Forelimb muscle (tissue), 1 donor: Measurements from ENCODE around the gene TAF4. TPM values are rescaled to one million over a fixed set of nuclear protein-coding genes. Genes with fewer than 3 reads are reported as not detected.
"Not testable (repeated sequence)": the region's sequence is repeated elsewhere in the genome, so short reads cannot be mapped to it uniquely, and the experiment has no call there.

Experiments
- DNase-seq: peaks from one replicate; pipeline ENCODE4 v3.0.0-alpha.2; 2013; ENCODE audit warnings: low read depth
- polyA plus RNA-seq: library from polyadenylated mRNA; unstranded; fragments of 120-200 nt; gene quantifications from one replicate; pipeline ENCODE4 v1.2.1, GENCODE V29; 2013; ENCODE audit not compliant: insufficient read length

The TAF4 gene
- polyA plus RNA-seq, 1 donor = 13.5 TPM

DNA sequence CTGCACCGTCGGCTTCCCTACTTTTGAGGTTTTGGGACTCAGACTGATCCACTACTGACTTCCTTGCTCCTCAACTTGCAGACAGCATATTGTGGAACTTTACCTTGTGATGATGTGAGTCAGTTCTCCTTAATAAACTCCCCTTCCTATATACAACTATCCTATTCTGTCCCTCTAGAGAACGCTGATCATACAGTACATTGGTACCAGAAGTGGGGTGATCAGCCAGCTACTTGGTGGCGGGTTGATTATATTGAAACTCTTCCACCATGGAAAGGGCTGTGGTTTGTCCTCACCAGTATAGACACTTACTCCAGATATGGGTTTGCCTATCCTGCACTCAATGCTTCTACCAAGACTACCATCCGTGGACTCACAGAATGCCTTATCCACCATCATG lies 7.6 kb upstream of the TAF4 start:
- DNase-seq = no peak

DNA sequence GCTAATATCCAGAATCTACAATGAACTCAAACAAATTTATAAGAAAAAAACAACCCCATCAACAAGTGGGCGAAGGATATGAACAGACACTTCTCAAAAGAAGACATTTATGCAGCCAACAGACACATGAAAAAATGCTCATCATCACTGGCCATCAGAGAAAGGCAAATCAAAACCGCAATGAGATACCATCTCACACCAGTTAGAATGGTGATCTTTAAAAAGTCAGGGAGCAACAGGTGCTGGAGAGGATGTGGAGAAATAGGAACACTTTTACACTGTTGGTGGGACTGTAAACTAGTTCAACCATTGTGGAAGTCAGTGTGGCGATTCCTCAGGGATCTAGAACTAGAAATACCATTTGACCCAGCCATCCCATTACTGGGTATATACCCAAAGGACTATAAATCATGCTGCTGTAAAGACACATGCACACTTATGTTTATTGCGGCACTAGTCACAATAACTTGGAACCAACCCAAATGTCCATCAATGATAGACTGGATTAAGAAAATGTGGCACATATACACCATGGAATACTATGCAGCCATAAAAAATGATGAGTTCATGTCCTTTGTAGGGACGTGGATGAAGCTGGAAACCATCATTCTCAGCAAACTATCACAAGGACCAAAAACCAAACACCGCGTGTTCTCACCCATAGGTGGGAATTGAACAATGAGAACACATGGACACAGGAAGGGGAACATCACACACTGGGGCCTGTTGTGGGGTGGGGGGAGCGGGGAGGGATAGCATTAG lies 6.2 kb upstream of the TAF4 start:
- DNase-seq = not testable (repeated sequence)

DNA sequence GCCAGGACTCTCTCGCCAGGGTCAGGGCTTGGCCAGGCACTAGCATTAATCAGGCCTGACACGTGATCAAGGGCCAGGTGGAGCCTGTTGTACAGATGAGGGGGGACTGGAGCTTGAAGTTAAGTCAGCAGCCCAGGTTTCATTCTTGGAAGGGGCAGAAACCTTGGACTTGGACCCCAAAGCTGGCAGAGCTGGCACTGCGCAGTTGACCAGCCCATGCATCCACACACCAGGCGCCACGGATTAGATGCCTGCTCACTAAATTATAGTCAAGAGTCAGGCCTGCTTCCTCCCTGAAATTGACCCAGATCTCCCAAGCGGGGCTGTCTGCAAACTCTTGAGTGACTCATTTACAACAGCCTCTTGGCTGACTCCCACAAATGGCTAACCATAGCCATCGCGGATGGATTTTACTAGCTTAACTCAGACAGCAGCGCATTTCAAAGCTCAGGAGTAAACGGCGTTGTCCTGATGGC lies 4.1 kb upstream of the TAF4 start:
- DNase-seq = no peak

DNA sequence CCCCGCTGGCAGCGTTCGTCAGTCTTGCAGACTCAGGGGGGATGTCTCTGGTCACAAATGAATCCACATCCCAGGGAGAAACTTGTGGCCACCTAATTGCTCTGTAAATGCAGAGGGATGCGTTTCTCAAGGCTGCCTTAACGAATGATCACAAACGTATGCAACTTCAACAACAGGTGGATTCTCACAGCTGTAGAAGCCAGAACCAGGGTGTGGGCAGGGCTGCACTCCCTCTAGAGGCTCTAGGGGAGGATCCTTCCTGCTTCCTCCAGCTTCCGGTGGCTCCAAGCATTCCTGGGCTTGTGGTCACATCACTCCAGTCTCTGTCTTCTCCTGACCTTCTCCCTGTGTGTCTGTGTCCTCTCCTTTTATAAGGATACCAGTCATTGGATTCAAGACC lies 3.3 kb upstream of the TAF4 start:
- DNase-seq = no peak

DNA sequence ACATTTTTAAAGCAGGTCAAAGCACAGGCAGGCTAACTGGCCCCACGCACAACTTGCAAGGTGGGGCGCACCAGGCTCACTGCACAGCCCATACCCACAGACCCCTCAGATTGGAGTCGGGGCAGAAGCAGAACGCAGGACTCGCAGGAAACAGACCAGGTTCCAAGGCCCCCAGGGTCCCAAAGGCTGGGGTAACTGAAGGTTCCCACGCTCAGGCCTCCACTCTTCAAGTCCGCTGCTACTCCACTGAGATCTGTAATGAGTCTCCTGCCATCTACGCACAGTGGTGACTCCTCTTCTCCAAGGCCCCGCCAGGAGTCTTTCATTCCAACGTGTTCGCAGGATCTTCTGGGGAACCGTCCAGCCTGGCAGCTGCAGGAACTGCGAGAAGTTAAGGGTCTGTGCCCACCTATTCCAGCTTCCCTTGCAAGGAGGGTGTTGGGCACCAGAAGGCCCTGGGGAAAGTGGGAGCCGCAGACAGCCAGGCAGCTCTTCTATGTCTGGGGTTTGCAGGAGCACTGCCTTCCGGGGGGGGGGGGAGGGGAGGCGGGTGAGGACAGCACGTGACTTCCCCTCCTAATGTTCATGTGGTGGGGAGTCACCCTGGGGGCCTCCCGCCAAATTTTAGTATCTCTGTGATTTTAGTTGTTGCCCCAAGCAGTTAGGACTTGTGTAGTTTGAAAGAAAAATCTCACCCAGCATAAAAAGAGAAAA lies 2.0 kb upstream of the TAF4 start:
- DNase-seq = no peak

DNA sequence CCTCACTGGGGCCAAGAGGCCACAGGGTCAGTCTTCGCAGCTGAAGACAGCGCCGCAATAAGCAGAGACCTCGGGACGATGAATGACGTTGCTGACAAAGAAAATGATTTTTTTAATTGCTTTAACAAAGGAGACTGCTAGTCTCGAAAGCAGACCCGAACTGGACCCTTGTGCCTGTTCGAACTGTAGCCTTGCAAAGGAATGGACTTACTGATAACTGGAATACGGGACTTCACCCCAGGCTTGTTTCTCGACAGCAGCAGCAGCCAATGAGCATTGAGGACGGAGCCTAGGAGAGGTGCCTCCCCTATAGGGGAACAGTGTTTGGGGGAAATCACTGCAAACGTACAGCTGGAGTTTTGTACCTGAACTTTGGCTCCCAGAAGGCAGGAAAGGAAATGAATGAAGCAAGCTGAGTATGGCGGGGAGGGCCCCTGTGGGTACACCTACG lies 1.3 kb upstream of the TAF4 start:
- no peak for DNase-seq

DNA sequence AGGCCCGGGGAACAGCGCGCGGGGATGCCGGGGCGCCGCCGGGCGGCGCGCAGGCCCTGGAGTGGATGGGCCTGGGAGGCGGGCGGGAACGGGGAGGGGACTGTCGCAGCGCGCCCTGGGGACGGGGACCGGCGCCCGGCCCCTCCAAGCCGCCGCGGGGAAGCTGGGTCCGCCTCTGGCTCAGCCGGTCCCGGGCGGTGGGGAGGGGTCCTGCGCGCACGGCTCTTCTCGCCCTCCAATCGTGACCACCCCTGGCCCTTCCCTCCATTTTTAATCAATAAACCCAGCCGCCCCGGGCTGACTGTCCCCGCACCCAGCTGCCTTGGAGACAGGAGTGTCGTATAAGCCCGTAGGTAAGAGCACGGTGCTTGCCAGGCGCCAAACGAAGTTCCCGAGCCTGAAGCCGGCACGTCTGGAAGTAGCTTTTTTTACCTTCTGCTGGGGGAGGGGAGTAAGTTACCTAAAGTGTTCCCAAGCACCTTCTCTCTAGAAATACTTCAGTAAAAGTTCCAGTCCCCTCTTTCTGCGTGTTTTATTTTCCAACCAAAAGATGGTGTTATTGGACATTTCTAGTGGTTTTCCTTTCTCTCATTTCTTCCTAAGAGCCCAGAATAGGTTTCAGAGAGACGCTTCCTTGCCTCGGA lies 780 bp upstream of the TAF4 start:
- no peak for DNase-seq

DNA sequence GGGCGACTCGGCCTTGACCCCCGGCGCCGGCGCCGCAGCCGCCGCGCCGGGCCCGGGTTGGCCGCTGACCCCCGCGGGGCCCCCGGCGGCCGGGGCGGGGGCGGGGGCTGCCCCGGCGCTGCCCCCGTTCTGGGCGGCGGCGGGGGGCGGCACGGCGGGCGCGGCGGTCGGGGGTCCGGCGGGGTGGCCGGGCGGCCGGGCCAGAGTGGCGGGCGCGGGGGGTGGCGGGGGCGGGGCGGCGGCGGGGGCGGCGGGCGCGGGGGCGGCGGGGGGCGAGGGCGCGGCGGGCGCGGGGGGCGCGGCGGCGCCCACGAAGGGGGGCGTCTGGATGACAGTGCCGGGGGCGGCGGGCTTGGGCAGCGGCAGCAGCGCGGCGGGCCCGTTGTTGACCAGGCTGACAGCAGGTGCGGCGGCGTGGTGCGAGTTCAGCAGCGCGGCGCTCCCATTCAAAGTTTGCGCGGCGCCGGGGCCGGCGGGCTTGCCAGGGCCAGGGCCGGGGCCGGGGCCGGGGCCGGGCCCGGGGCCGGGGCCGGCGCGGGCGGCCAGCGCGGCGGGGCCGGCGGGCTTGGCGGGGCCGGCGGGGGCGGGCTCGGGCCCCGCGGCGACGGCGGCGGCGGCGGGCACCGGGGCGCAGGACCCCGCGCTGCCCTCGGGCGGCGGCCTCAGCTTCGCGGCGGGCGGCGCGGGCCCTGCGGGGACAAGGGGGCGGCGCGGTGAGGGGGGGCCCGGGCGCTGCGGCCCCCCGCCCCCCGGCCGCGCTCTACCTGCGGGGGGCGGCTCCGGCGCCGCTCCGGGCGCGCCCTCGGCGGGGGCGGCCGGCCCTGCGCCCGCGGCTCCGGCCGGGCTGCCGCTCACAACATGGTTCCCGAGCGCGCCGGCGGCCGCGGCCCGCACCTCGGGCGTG lies 659 bp downstream of the TAF4 start:
- DNase-seq = no peak

DNA sequence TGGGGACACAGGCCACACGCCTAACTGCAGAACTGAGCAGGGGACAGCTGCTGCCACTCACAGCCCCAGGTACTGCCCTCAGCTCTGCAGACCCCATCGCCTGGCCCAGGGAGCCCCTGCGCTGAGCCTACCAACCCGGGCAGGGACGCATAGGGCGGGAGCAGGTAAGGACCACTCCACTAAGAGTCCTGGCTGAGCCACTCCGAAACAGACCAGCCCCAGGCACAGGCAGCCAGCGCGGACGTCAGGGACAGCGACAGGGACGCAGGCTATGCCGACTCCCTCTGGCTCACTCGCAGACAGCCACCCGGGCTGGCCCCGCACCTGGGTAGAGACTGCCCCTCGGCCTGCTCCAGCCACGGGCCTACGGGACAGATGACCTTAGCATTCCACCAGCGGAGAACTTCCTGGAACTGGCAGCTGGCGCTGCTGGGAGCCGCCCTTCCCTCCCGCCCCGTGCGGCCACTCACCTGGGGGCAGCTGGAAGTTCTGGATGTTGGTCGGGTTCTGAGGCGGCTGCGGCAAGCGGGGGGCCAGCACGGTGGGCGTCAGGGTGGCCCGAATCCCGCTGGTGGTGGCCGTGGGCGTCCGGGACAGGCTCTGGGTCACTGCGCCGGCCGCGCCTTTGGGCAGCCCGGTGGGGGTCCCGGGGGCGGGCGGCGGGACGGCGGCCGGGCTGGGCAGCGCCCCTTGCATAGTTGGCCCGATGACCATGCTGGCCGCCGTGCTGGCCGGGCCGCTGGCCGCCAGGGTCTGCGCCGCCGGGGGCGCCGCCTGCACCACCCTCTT lies 1.5 kb downstream of the TAF4 start:
- no peak for DNase-seq

DNA sequence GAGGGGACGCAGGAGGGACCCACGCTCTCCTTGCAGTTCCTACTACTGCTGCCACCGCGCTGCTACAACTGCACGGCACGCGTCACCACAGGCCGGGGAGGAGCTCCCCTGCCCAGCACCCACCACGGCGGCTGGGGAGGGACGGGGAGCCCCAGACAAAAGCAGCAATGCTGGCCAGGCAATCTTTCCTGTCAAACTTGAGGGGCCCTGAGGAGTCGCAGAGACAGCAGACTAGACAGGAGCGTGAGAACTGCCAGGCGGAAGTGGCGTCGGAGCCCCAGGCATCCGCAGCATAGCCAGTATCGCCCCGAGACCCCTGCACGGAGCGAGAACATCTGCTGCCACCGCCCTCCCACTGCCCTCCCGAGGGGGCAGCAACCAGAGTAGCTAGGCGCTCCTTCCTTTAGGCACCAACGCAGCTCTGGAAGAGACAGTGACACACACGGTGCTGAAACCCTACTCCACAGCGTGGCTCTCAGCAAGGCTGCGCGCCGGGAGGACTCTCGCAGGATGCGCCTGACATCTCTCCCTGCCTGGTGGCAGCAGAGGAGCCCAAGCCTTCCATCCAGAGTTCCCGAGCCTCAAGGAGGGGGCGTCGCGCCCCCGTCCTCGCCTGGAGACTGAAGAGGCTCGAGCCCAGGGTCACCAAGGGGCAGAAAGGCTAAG lies 2.2 kb downstream of the TAF4 start:
- DNase-seq = no peak

DNA sequence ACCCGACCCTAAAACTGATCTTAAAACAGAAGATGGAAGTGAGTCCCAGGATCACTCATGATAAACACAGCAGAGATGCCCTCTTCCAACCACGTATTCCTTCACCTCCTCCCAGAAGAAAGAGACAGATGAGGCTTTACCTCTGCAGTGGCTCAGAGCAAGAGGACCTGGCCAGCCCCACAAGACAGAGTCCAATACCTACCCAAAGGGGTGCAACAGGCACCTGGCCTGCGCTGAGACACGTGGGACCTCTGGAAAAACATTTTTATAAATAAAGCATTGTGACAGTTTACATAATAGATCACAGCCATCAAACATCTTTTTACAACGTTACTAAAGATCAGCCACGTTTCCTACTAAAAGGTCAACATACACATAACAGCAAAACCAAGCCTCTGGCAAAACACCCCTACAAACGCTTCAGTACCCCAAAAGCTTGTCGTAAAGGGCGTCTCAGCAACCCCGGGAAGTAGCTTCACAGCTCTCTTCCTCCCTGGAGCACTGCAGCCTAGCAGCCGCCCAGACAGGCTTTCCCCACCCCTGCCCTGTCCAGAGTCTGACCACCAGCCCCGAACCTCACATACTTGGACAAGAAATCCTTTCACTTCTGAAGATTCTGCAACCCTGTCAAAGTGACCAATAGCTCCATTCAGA lies 2.9 kb downstream of the TAF4 start:
- DNase-seq = no peak

DNA sequence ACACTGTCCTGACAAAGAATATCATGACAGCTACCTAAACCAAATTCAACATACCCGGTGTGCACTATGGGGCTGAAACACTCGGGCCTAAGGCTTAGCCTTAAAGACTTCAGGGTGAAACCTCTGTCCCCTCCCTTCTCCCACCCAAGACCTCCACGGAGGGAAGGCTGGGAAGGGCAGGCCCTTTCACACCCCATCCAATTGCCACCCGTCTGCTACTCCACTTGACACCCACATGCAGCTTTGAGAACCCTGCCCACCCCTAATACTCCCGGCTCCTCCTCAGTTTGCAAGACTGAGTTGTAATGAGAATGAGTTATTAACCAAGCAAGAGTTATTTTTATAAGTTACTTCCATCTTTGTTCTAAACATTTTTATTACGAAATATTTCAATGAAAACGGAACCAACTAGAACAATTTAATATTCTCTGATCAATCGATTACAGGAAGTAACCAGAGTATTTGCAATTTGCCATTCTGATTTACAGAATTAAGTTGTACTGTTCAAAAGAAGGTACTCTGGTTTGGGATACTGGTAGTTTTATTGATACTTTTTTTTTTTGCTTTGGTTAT lies 3.7 kb downstream of the TAF4 start:
- no peak for DNase-seq

DNA sequence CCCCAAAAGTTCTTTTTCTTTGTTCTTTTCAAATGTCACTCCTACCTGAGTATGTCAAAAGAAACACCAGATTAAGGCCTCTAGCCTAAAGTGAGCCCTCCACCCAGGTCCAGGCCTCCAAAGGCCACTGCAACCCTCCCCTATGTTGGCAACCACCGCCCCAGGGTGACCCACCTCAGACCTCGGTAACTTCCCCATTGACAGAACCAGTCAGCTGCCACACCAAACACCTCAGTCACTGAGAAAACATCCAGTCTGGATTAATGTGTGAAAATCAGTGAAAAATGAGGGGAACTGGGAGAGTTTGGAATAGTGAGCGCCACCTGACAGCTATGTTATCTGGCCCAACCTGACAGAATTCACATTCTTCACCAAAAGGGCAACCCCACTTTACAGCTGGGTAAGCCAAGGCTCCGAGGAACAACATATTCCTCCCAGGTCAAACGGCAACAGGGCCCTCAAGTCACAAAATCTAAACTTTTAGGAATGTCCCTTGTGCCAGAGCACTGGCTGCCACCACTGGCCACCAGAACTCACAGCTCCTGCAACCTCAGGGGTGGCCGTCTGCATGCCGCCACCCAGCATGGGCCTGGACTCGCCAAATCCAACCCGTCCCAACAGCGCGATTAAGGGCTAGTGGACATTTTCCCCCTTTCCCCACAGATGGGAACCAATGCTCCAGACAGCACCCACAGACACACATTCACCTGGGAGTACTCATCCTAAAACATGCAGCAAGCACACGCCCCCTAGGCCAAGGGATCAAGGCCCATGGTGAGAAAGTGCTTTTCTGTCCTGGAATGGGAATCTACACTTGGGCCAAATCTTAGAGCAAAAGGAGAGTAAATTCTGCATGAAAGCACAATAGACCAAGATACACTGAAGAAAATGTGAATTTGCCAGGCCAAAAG lies 4.8 kb downstream of the TAF4 start:
- DNase-seq = no peak

DNA sequence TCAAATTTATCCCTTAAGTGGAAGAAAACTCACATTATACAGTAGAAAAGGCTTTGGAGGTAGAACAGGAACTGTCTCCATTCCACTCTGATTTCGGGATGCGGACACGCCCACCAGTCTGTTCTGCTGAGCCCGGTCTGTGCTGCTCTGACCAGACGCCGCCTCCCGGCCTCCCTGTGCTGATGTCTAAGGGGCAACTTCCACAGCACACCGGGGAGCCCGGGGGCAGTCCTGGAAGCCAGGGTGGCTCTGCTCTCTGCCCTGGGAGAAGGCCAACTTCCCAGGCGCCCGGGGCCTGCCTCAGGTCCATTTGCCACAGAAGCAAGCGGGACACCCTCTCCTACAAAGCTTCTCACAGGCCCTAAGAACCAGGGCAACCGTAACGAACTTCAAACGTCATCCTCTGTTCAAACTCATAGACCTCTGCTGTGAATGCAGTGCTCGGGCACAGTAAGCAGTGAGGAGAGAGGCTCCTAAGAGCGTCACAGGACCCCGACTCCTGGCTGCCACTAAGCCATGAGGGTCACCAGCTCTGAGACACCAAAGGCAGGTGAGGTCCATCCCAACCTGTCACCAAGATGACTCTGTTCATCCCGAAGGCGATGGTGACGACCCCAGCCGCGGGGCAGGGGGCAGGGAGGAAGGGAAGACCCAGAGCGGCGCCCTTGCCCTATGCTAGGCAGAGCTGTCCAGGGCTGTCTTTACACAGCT lies 5.6 kb downstream of the TAF4 start:
- no peak for DNase-seq

DNA sequence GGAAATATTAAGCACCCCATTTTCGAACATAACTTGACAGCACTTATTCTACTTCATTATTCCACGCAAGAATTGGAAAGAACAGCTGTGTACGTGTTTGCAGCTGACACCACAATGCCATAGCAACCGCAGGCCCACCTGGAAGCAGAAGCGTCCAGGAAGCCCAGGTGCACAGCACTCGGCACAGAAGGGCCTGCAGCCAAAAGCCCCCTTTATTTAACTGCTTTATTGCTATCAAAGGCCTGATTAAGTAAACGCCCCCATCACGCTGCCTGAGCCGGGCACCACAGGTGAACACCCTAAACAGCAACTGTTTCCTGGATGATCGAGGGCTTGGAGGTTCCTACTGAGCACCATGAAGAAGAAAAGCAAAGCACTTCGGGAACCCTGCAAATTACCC lies 6.3 kb downstream of the TAF4 start:
- DNase-seq = no peak

DNA sequence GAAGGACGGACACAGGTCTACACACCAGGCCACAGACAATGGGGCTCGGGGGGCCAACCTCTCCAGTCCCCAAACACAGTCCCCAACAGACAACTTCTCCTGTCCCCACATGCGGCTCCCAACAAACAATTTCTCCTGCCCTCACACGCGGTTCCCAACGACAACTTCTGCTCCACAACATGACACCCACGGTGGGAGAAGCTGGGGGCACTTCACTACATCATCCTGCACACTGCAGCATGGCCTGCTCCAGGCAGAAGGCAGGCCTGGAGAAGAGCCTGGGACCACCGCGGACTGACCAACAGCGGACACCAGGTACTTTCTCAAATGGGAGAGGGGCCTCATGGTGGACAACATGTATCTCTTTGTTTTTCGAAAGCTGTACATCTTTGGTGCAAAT lies 6.7 kb downstream of the TAF4 start:
- no peak for DNase-seq

DNA sequence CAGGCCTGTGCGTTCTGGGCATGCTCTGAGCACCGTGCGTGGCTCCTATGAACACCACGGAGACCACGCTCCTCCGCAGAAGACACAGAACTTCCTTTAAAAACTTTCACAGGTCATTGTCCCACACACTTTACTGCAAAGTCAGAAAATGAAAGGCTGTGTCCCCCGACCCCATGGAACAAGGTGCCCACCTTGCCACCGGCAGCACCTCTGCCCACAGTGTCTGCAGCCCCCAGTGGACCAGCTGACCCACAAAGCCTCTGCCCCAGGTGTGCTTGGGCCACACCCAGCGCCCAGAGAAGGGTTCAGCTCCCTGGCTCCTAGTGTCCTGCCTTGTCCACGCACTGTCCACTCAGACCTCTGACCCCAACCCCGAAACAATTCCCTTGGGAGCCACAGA lies 8.7 kb downstream of the TAF4 start:
- DNase-seq = no peak

DNA sequence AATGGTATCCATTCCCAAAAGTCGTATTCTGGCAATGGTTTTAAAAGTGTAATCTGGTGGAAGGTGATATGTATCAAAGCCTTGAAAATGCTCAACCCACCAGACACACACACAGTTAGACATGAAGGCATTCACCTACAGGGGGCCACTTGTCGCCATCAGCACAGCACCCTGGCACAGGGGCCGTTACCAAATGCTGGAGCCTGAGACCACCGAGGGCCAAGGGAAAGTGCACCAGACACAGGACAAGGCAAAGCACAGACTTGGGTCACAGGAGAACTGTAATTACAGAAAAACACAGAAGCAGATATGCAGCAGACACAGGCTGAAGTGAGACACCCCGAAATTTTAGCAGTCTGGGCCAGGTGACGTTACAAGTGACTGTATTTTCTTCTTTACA lies 9.3 kb downstream of the TAF4 start:
- no peak for DNase-seq
